B cell (primary cell): ENCODE measurements around the gene MAGI2.

Experiments
- CTCF ChIP-seq: fragments of 200-600 bp; IDR thresholded peaks from one replicate; pipeline ENCODE4 v1.8.0; 2022; ENCODE audit warnings: antibody characterized with exemption, mild to moderate bottlenecking
- EZH2 ChIP-seq: IDR thresholded peaks from 2 replicates; pipeline ENCODE4 v1.6.1; 2012; ENCODE audit warnings: borderline replicate concordance, low read depth, mild to moderate bottlenecking, moderate library complexity, low read length; ENCODE audit not compliant: insufficient read depth, poor library complexity, severe bottlenecking

GRCh38 chr7:78247910-78248689, 1205.4 kb downstream of the MAGI2 start:
- TF ChIP-seq CTCF (no peak), EZH2 (no peak)
